Spleen (tissue), 7 donors: ENCODE data around the gene DEPDC1.

ENCODE experiments used
- POLR2A ChIP-seq, 3 donors: fragments of 450-650 bp; IDR thresholded peaks; one replicate each; pipeline ENCODE4 v1.5.1; 2017; ENCODE audit warnings: antibody characterized with exemption in 3 of 3, mild to moderate bottlenecking in 1 of 3
- TF ChIP-seq, protein P1 (sequence below), 11 experiments: fragments of 200-600 bp in 7 of 11; fragments of 450-650 bp in 4 of 11; sonication (generic) in 4 of 11; IDR thresholded peaks in 8 of 11; conservative IDR thresholded peaks in 3 of 11; 1 replicate in 7 of 11; 2 replicates in 4 of 11; pipeline versions ENCODE4 v1.4.0 to v1.8.0; 2016 to 2021; ENCODE audit warnings: antibody characterized with exemption in 11 of 11, inconsistent platforms in 4 of 11, mild to moderate bottlenecking in 1 of 11
- donor health status: DM: no; HTN: no; CAD: no; lungs with moderate emphysema.
- donor health status: DM: no; HTN: no; CAD: no.
- donor health status: DM: no; HTN: no; CAD: no.

DNA sequence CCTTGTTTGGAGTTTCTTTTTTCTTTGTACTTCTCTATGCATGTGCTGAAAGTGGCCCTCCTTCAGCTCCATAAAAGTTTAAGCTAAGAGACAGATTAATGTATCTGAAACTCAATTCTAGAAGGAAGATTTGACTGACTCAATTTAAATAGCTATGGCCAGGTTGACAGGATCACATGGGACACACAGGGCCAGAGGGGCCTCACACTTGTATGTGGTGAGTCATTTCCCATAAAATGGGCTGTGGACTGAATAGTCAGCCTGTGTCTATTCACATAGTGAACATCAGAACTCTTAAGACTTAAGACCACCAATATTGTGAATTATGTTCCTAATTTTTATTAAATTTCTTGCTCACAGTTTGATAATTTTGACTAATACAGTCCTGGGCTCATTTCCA lies 45.7 kb upstream of the DEPDC1 start:
- TF ChIP-seq, protein P1, sequence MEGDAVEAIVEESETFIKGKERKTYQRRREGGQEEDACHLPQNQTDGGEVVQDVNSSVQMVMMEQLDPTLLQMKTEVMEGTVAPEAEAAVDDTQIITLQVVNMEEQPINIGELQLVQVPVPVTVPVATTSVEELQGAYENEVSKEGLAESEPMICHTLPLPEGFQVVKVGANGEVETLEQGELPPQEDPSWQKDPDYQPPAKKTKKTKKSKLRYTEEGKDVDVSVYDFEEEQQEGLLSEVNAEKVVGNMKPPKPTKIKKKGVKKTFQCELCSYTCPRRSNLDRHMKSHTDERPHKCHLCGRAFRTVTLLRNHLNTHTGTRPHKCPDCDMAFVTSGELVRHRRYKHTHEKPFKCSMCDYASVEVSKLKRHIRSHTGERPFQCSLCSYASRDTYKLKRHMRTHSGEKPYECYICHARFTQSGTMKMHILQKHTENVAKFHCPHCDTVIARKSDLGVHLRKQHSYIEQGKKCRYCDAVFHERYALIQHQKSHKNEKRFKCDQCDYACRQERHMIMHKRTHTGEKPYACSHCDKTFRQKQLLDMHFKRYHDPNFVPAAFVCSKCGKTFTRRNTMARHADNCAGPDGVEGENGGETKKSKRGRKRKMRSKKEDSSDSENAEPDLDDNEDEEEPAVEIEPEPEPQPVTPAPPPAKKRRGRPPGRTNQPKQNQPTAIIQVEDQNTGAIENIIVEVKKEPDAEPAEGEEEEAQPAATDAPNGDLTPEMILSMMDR (IDR thresholded peaks at IDR 0.05 in 8 of 11, conservative IDR thresholded peaks at IDR 0.05 in 3 of 11), result no peak
- TF ChIP-seq POLR2A (IDR thresholded peaks at IDR 0.05), result no peak
